Panc1 (cell line): ENCODE results near the gene CADPS2.

Experiments used
- CTCF ChIP-seq: fragments of 450-650 bp; IDR thresholded peaks from 2 replicates; pipeline ENCODE4 v1.5.1; 2017; ENCODE audit warnings: mild to moderate bottlenecking
- POLR2AphosphoS5 ChIP-seq: IDR thresholded peaks from 2 replicates; pipeline ENCODE4 v1.6.1; 2012; ENCODE audit warnings: mild to moderate bottlenecking, low read depth, low read length, moderate library complexity
- REST ChIP-seq, 2 experiments: IDR thresholded peaks; 2 replicates each; pipeline ENCODE4 v1.6.1; 2011 to 2012; ENCODE audit warnings: low read depth in 2 of 2, control low read depth in 1 of 2, low read length in 1 of 2, mild to moderate bottlenecking in 1 of 2, moderate library complexity in 1 of 2; ENCODE audit not compliant: insufficient read depth in 1 of 2
- TCF7L2 ChIP-seq: IDR thresholded peaks from 2 replicates; pipeline ENCODE4 v1.6.1; 2011; ENCODE audit warnings: mild to moderate bottlenecking, low read depth, low read length, inconsistent platforms

GRCh38 chr7:122412441-122412840 is 473.8 kb downstream of the CADPS2 start:
- TF ChIP-seq CTCF (no peak), POLR2AphosphoS5 (no peak), REST (IDR thresholded peaks at IDR 0.05; ENCODE audit: insufficient read depth in 1 of 2, low read depth in 2 of 2, low read length in 1 of 2) (no peak), TCF7L2 (no peak)
